A549 (cell line): ENCODE measurements around the gene KHDRBS1.

Experiments
- BHLHE40 ChIP-seq: IDR thresholded peaks from 2 replicates; pipeline ENCODE4 v1.6.1; 2012; ENCODE audit warnings: low read depth, low read length, inconsistent platforms
- CTCF ChIP-seq: fragments of >200 bp; sonication (Bioruptor Twin); formaldehyde crosslinking; IDR thresholded peaks from 3 replicates; pipeline ENCODE4 v1.5.1; 2016
- EHF ChIP-seq: fragments of 250-450 bp; sonication (Bioruptor Pico); IDR thresholded peaks from 2 replicates; pipeline ENCODE4 v1.5.0; 2020; ENCODE audit warnings: mild to moderate bottlenecking
- EHMT2 ChIP-seq: fragments of 200-600 bp; sonication (generic); IDR thresholded peaks from 2 replicates; pipeline ENCODE4 v1.6.1; 2016; ENCODE audit warnings: antibody characterized with exemption, low read depth, mild to moderate bottlenecking, moderate library complexity
- JUN ChIP-seq, 2 experiments: fragments of >200 bp; sonication (Bioruptor Twin); formaldehyde crosslinking; IDR thresholded peaks; 2 replicates in 1 of 2; 3 replicates in 1 of 2; pipeline ENCODE4 v1.6.1; 2016 to 2017
- PBX3 ChIP-seq: IDR thresholded peaks from 2 replicates; pipeline ENCODE4 v1.6.1; 2012
- POLR2A ChIP-seq: IDR thresholded peaks from 2 replicates; pipeline ENCODE4 v1.6.1; 2012; ENCODE audit warnings: mild to moderate bottlenecking, low read length
- RAD21 ChIP-seq, 2 experiments: fragments of >200 bp in 1 of 2; sonication (Bioruptor Twin) in 1 of 2; formaldehyde crosslinking in 1 of 2; IDR thresholded peaks in 1 of 2; conservative IDR thresholded peaks in 1 of 2; 2 replicates in 1 of 2; 3 replicates in 1 of 2; pipeline ENCODE4 v1.6.1; 2012 to 2018; ENCODE audit warnings: inconsistent platforms in 1 of 2
- SREBF2 ChIP-seq: fragments of 450-650 bp; IDR thresholded peaks from 2 replicates; pipeline ENCODE4 v1.6.1; 2014; ENCODE audit warnings: mild to moderate bottlenecking, moderate library complexity
- TP53 ChIP-seq: fragments of 250-450 bp; sonication (Bioruptor Pico); IDR thresholded peaks from 2 replicates; pipeline ENCODE4 v1.5.0; 2021; ENCODE audit warnings: mild to moderate bottlenecking, moderate library complexity
- ZC3H11A ChIP-seq: fragments of 450-650 bp; IDR thresholded peaks from 2 replicates; pipeline ENCODE4 v1.6.1; 2014; ENCODE audit warnings: antibody characterized with exemption, mild to moderate bottlenecking

- TF ChIP-seq TP53 (no peak), CTCF (no peak), EHF (CRISPR knock-in tag) (no peak), JUN (IDR thresholded peaks at IDR 0.05) (no peak), BHLHE40 (no peak), ZC3H11A (no peak), EHMT2 (no peak), SREBF2 (no peak), RAD21 (conservative IDR thresholded peaks at IDR 0.05 in 1 of 2, IDR thresholded peaks at IDR 0.05 in 1 of 2) (no peak), POLR2A (no peak), PBX3 (no peak)
These were observed 32.1 kb downstream of the KHDRBS1 start for GRCh38 chr1:32045772-32046171.
